Measurements from ENCODE around the gene DGLUCY. TPM values are rescaled to one million over a fixed set of nuclear protein-coding genes. Genes with fewer than 3 reads are reported as not detected.

Gene DGLUCY
- total and polyA plus RNA-seq, 2 of the 13 experiments (the other 11 are each of a cell fraction or from before 2014, with no cell fraction given), result 14.8 to 36.3 TPM

DNA sequence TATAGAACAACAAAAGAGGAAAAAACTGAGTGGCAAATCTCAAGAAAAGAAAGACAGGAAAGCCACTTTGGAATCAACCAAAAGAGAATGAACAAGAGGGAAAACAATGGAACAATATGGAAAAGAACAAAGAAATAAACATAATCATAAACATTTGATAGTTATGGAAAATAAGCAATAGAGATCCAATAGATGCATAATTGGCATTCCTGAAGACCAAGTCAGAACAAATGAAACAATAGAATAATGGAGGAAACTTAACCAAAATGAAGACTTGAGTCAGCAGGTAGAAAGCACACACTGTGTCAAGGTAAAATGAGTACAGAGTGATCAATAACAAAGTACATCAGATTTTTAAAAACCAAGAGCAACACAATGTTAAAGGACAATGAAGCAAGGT lies 43.3 kb upstream of the DGLUCY start:
- Histone ChIP-seq H3K4me1 (ENCODE audit: insufficient read depth, low read length) (no peaks in the 10 kb centered on the region), H3K27ac (ENCODE audit: extremely low read length, insufficient read depth, low read length) (no peak overlapping the region), H3K79me2 (ENCODE audit: insufficient read depth, low read length) (no peaks in the 10 kb centered on the region), H3K9ac (ENCODE audit: insufficient read depth, low read depth, low read length) (no peak overlapping the region), H3K36me3 (replicated peaks in 1 of 2; ENCODE audit: control insufficient read depth in 1 of 2, insufficient read depth in 2 of 2, low read length in 2 of 2) (no peaks in the 10 kb centered on the region), H3K27me3 (ENCODE audit: control insufficient read depth in 1 of 2, insufficient read depth in 2 of 2, low read length in 2 of 2) (no peaks in the 10 kb centered on the region; a peak in 1 of 5 replicates), H3K4me3 (replicated peaks in 1 of 3; ENCODE audit: insufficient read depth in 1 of 3, low read depth in 2 of 3, low read length in 3 of 3) (no peak overlapping the region), H2AFZ (ENCODE audit: low read length) (no peak overlapping the region), H3K9me3 (ENCODE audit: low read length) (no peaks in the 10 kb centered on the region), H4K20me1 (ENCODE audit: insufficient read depth, low read length) (no peaks in the 10 kb centered on the region), H3K4me2 (ENCODE audit: low read depth, low read length) (no peak overlapping the region)
- no peak for DNase-seq (ENCODE audit: low spot score)
- BruUV-seq (replicated peaks), result no TSS peak
- intact Hi-C loops (cut with micrococcal nuclease; ENCODE audit: unreplicated experiment) (no loop called here), in situ Hi-C loops (cut with HindIII; ENCODE audit: extremely low pct_ligation_motif_present, low pct_unique_long_range_greater_than_20kb) (no loop called here)
- FAIRE-seq, result no peak
- POLR2A ChIA-PET, result no interaction called here
- ATAC-seq, result no peak
- no peak for TF ChIP-seq SIX1 (CRISPR knock-in tag; IDR thresholded peaks at IDR 0.05; ENCODE audit: borderline replicate concordance)
- TF ChIP-seq, protein P1, sequence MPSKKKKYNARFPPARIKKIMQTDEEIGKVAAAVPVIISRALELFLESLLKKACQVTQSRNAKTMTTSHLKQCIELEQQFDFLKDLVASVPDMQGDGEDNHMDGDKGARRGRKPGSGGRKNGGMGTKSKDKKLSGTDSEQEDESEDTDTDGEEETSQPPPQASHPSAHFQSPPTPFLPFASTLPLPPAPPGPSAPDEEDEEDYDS (CRISPR knock-in tag; IDR thresholded peaks at IDR 0.05), result no peak
- no peak for TF ChIP-seq PHF21A (CRISPR knock-in tag; IDR thresholded peaks at IDR 0.05)
- no peak for TF ChIP-seq ZNF775 (CRISPR knock-in tag; IDR thresholded peaks at IDR 0.05; ENCODE audit: borderline replicate concordance)
- TF ChIP-seq HOXA3 (CRISPR knock-in tag; IDR thresholded peaks at IDR 0.05), result no peak
- TF ChIP-seq, protein P2, sequence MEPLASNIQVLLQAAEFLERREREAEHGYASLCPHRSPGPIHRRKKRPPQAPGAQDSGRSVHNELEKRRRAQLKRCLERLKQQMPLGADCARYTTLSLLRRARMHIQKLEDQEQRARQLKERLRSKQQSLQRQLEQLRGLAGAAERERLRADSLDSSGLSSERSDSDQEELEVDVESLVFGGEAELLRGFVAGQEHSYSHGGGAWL (CRISPR knock-in tag; IDR thresholded peaks at IDR 0.05), result no peak
- no peak for TF ChIP-seq GATAD2A (CRISPR knock-in tag; IDR thresholded peaks at IDR 0.05)
- no peak for TF ChIP-seq MXI1 (IDR thresholded peaks at IDR 0.05; ENCODE audit: borderline replicate concordance, low read depth, low read length)
- no peak for TF ChIP-seq ZNF234 (CRISPR knock-in tag; conservative IDR thresholded peaks at IDR 0.05)
- TF ChIP-seq ZNF7 (CRISPR knock-in tag; IDR thresholded peaks at IDR 0.05), result no peak
- no peak for TF ChIP-seq ZNF790 (CRISPR knock-in tag; IDR thresholded peaks at IDR 0.05; ENCODE audit: borderline replicate concordance)
- TF ChIP-seq, protein P3, sequence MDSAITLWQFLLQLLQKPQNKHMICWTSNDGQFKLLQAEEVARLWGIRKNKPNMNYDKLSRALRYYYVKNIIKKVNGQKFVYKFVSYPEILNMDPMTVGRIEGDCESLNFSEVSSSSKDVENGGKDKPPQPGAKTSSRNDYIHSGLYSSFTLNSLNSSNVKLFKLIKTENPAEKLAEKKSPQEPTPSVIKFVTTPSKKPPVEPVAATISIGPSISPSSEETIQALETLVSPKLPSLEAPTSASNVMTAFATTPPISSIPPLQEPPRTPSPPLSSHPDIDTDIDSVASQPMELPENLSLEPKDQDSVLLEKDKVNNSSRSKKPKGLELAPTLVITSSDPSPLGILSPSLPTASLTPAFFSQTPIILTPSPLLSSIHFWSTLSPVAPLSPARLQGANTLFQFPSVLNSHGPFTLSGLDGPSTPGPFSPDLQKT (CRISPR knock-in tag; IDR thresholded peaks at IDR 0.05; ENCODE audit: borderline replicate concordance), result no peak
- no peak for TF ChIP-seq ZNF598 (CRISPR knock-in tag; IDR thresholded peaks at IDR 0.05; ENCODE audit: borderline replicate concordance)
- no peak for TF ChIP-seq HNRNPH1 (optimal IDR thresholded peaks at IDR 0.05; ENCODE audit: low read depth, low read length)
- no peak for TF ChIP-seq MAFF (IDR thresholded peaks at IDR 0.05; ENCODE audit: low read depth, low read length)
- TF ChIP-seq SOX13 (IDR thresholded peaks at IDR 0.05), result no peak
- no peak for TF ChIP-seq SOX13 (CRISPR knock-in tag; conservative IDR thresholded peaks at IDR 0.05 in 1 of 2, IDR thresholded peaks at IDR 0.05 in 1 of 2)
- no peak for TF ChIP-seq JUND (CRISPR knock-in tag; IDR thresholded peaks at IDR 0.05)
- no peak for TF ChIP-seq TSC22D2 (CRISPR knock-in tag; IDR thresholded peaks at IDR 0.05; ENCODE audit: borderline replicate concordance)
- no peak for TF ChIP-seq SMAD3 (CRISPR knock-in tag; IDR thresholded peaks at IDR 0.05)
- TF ChIP-seq, protein P4, sequence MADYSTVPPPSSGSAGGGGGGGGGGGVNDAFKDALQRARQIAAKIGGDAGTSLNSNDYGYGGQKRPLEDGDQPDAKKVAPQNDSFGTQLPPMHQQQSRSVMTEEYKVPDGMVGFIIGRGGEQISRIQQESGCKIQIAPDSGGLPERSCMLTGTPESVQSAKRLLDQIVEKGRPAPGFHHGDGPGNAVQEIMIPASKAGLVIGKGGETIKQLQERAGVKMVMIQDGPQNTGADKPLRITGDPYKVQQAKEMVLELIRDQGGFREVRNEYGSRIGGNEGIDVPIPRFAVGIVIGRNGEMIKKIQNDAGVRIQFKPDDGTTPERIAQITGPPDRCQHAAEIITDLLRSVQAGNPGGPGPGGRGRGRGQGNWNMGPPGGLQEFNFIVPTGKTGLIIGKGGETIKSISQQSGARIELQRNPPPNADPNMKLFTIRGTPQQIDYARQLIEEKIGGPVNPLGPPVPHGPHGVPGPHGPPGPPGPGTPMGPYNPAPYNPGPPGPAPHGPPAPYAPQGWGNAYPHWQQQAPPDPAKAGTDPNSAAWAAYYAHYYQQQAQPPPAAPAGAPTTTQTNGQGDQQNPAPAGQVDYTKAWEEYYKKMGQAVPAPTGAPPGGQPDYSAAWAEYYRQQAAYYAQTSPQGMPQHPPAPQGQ (CRISPR knock-in tag; IDR thresholded peaks at IDR 0.05; ENCODE audit: borderline replicate concordance), result no peak
- CTCF ChIA-PET (ENCODE audit: low intra/inter-chr PET ratio, low total read pairs), result no interaction called here

Measured in HepG2 (cell line).